Ishikawa (cell line): Measurements from ENCODE around the gene ACO1.

ENCODE experiments used
- CEBPB ChIP-seq: IDR thresholded peaks from 2 replicates; pipeline ENCODE4 v1.6.1; 2012
- CREB1 ChIP-seq: IDR thresholded peaks from 2 replicates; pipeline ENCODE4 v1.6.1; 2012; ENCODE audit warnings: low read depth
- EGR1 ChIP-seq: IDR thresholded peaks from 2 replicates; pipeline ENCODE4 v1.6.1; 2012
- EP300 ChIP-seq: IDR thresholded peaks from 2 replicates; pipeline ENCODE4 v1.6.1; 2012; ENCODE audit warnings: borderline replicate concordance
- FOXM1 ChIP-seq: IDR thresholded peaks from 2 replicates; pipeline ENCODE4 v1.6.1; 2012; ENCODE audit warnings: low read depth, borderline replicate concordance
- NFIC ChIP-seq: IDR thresholded peaks from 2 replicates; pipeline ENCODE4 v1.6.1; 2012
- RAD21 ChIP-seq: IDR thresholded peaks from 2 replicates; pipeline ENCODE4 v1.6.1; 2012; ENCODE audit warnings: low read depth
- TAF1 ChIP-seq: IDR thresholded peaks from 2 replicates; pipeline ENCODE4 v1.6.1; 2012; ENCODE audit warnings: low read depth, mild to moderate bottlenecking
- TCF12 ChIP-seq: IDR thresholded peaks from 2 replicates; pipeline ENCODE4 v1.6.1; 2012; ENCODE audit warnings: low read depth
- TEAD4 ChIP-seq: IDR thresholded peaks from 2 replicates; pipeline ENCODE4 v1.6.1; 2012
- USF1 ChIP-seq: IDR thresholded peaks from 2 replicates; pipeline ENCODE4 v1.6.1; 2012
- YY1 ChIP-seq: IDR thresholded peaks from 2 replicates; pipeline ENCODE4 v1.6.1; 2012; ENCODE audit warnings: low read depth
- ZBTB7A ChIP-seq: IDR thresholded peaks from 2 replicates; pipeline ENCODE4 v1.6.1; 2012; ENCODE audit warnings: low read depth
- TF ChIP-seq, protein P1 (sequence below): IDR thresholded peaks from 2 replicates; pipeline ENCODE4 v1.6.1; 2012; ENCODE audit warnings: low read depth, mild to moderate bottlenecking
- TF ChIP-seq, protein P2 (sequence below): IDR thresholded peaks from 2 replicates; pipeline ENCODE4 v1.6.1; 2012

ACO1 gene

DNA sequence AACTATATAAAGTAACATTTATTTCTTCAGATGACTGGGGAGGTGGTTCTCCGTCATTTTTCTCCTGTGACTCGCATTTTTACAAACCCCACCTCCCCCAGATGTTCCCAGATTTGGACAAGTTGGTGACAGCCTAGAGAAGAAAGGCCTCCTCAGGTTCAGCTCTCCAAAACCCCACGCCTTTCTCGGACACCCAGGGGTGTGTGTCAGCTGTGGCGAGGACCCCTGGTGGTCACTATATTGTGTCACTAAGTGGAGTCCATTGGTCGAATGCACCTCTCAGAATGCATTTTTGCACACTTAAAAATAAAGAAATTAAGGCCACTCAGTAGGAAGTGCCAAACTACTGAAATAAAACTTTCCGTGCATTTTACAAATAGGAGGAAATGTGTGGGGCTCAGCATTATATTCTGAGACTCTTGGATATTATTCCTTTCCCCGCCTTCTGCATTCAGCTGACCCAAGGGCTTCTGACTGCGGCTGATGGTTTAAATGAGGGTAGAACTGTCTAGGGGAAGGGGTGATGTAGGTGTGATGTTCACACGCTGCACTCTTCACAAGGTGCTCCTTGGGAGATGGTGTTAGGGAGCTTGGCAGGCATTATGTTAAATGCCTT lies 47.6 kb downstream of the ACO1 start:
- TF ChIP-seq USF1 (no peak), CREB1 (no peak), CEBPB (no peak), ZBTB7A (no peak), TEAD4 (no peak), RAD21 (no peak; the same call in 1 of the 2 replicates), TCF12 (no peak), NFIC (no peak), EGR1 (no peak), TAF1 (no peak), EP300 (no peak), FOXM1 (no peak), YY1 (no peak)
- TF ChIP-seq, protein P1, sequence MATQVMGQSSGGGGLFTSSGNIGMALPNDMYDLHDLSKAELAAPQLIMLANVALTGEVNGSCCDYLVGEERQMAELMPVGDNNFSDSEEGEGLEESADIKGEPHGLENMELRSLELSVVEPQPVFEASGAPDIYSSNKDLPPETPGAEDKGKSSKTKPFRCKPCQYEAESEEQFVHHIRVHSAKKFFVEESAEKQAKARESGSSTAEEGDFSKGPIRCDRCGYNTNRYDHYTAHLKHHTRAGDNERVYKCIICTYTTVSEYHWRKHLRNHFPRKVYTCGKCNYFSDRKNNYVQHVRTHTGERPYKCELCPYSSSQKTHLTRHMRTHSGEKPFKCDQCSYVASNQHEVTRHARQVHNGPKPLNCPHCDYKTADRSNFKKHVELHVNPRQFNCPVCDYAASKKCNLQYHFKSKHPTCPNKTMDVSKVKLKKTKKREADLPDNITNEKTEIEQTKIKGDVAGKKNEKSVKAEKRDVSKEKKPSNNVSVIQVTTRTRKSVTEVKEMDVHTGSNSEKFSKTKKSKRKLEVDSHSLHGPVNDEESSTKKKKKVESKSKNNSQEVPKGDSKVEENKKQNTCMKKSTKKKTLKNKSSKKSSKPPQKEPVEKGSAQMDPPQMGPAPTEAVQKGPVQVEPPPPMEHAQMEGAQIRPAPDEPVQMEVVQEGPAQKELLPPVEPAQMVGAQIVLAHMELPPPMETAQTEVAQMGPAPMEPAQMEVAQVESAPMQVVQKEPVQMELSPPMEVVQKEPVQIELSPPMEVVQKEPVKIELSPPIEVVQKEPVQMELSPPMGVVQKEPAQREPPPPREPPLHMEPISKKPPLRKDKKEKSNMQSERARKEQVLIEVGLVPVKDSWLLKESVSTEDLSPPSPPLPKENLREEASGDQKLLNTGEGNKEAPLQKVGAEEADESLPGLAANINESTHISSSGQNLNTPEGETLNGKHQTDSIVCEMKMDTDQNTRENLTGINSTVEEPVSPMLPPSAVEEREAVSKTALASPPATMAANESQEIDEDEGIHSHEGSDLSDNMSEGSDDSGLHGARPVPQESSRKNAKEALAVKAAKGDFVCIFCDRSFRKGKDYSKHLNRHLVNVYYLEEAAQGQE = no peak
- TF ChIP-seq, protein P2, sequence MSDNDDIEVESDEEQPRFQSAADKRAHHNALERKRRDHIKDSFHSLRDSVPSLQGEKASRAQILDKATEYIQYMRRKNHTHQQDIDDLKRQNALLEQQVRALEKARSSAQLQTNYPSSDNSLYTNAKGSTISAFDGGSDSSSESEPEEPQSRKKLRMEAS = no peak

- no peak for TF ChIP-seq USF1
- no peak for TF ChIP-seq NFIC
- no peak for TF ChIP-seq ZBTB7A
- no peak for TF ChIP-seq TEAD4
- TF ChIP-seq, protein P1 = no peak
- TF ChIP-seq CEBPB = no peak
- no peak for TF ChIP-seq YY1
- no peak for TF ChIP-seq TAF1
- no peak for TF ChIP-seq CREB1
- no peak for TF ChIP-seq FOXM1
- TF ChIP-seq EGR1 = no peak
- no peak for TF ChIP-seq TCF12
These were observed 50.4 kb downstream of the ACO1 start for GRCh38 chr9:32434892-32435291.

DNA sequence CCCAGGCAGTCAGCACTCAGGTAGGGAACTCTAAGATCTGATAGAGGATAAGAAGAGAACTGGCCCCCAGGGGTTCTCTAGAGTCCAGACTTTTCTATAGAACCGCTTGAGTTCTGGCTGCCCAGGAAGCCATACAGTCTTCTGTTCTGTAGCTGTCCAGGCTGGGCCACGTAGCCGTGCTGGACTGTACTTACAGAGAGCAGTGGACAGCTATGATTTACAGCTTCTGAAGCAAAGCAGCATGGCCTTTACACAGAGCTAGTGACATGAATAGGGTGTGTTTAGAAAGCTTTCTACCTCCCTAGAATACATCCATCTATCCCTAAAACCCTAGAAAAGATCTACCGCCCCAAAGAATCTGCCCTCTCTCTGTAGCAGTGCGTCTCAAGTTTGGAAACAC lies 57.2 kb downstream of the ACO1 start:
- no peak for TF ChIP-seq CEBPB
- TF ChIP-seq TCF12 = no peak
- no peak for TF ChIP-seq YY1
- TF ChIP-seq CREB1 = no peak
- TF ChIP-seq RAD21 = no peak
- no peak for TF ChIP-seq TEAD4
- TF ChIP-seq ZBTB7A = no peak
- TF ChIP-seq NFIC = no peak
- TF ChIP-seq FOXM1 = no peak
- TF ChIP-seq TAF1 = no peak
- TF ChIP-seq, protein P2 = no peak
- TF ChIP-seq EP300 = no peak
- TF ChIP-seq USF1 = no peak
- TF ChIP-seq, protein P1 = no peak
- no peak for TF ChIP-seq EGR1

- TF ChIP-seq TAF1 (no peak), CREB1 (no peak), TCF12 (no peak), RAD21 (no peak), YY1 (no peak), USF1 (no peak), EP300 (no peak), NFIC (no peak), EGR1 (no peak)
- TF ChIP-seq, protein P2 = no peak
These were observed 58.0 kb downstream of the ACO1 start for GRCh38 chr9:32442433-32442832.
